Measurements from ENCODE around the gene LIFR. TPM values are rescaled to one million over a fixed set of nuclear protein-coding genes. Genes with fewer than 3 reads are reported as not detected.

Gene LIFR
- total RNA-seq, 1 experiment from 2014 or later, result 91.3 TPM

DNA sequence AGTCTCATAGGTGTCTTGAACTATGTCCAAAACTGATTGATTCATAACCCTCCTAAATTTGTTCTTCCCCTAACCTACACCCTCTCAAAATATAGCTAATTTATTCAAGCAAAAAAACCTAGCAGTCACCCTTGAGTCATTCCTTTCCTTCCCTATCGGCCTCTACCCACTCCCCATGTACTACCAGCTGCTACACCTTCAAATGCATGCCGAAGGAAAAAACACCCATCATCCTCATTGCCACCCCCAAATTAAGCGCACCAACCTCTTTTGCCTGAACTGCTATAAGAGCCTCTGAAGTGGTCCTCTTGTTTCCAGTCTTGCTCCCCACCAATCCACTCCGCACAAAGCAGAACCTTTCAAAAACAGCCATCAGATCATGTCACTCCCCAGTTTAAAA is 12.6 kb downstream of the LIFR start:
- Histone ChIP-seq H3K27ac (ENCODE audit: low read length) (no peak overlapping the region), H3K4me1 (ENCODE audit: control insufficient read depth, insufficient read depth, low read length) (peaks cover 46% of the 10 kb centered on the region), H3K27me3 (ENCODE audit: control insufficient read depth, insufficient read depth, low read length) (no peaks in the 10 kb centered on the region), H3K4me3 (ENCODE audit: low read depth in 2 of 2, low read length in 2 of 2) (no peak overlapping the region), H3K36me3 (ENCODE audit: control insufficient read depth, insufficient read depth, low read length) (no peaks in the 10 kb centered on the region), H3K9me3 (ENCODE audit: control insufficient read depth, insufficient read depth, low read depth, low read length) (no peaks in the 10 kb centered on the region)
- no peak for ATAC-seq
- BruUV-seq (replicated peaks), result TSS peak; percentile 16
- ChIA-PET POLR2A (interaction anchor here (0.7 kb wide), 1 partner anchor 74 kb away, joined by 3 read pairs; no protein-coding TSS in a partner anchor), CTCF (no interaction called here)
- intact Hi-C loops (cut with micrococcal nuclease; ENCODE audit: unreplicated experiment), result no loop called here
- TF ChIP-seq, protein P1, sequence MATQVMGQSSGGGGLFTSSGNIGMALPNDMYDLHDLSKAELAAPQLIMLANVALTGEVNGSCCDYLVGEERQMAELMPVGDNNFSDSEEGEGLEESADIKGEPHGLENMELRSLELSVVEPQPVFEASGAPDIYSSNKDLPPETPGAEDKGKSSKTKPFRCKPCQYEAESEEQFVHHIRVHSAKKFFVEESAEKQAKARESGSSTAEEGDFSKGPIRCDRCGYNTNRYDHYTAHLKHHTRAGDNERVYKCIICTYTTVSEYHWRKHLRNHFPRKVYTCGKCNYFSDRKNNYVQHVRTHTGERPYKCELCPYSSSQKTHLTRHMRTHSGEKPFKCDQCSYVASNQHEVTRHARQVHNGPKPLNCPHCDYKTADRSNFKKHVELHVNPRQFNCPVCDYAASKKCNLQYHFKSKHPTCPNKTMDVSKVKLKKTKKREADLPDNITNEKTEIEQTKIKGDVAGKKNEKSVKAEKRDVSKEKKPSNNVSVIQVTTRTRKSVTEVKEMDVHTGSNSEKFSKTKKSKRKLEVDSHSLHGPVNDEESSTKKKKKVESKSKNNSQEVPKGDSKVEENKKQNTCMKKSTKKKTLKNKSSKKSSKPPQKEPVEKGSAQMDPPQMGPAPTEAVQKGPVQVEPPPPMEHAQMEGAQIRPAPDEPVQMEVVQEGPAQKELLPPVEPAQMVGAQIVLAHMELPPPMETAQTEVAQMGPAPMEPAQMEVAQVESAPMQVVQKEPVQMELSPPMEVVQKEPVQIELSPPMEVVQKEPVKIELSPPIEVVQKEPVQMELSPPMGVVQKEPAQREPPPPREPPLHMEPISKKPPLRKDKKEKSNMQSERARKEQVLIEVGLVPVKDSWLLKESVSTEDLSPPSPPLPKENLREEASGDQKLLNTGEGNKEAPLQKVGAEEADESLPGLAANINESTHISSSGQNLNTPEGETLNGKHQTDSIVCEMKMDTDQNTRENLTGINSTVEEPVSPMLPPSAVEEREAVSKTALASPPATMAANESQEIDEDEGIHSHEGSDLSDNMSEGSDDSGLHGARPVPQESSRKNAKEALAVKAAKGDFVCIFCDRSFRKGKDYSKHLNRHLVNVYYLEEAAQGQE (IDR thresholded peaks at IDR 0.05; ENCODE audit: insufficient read depth in 1 of 2, low read depth in 2 of 2, low read length in 1 of 2), result no peak
- TF ChIP-seq, protein P2, sequence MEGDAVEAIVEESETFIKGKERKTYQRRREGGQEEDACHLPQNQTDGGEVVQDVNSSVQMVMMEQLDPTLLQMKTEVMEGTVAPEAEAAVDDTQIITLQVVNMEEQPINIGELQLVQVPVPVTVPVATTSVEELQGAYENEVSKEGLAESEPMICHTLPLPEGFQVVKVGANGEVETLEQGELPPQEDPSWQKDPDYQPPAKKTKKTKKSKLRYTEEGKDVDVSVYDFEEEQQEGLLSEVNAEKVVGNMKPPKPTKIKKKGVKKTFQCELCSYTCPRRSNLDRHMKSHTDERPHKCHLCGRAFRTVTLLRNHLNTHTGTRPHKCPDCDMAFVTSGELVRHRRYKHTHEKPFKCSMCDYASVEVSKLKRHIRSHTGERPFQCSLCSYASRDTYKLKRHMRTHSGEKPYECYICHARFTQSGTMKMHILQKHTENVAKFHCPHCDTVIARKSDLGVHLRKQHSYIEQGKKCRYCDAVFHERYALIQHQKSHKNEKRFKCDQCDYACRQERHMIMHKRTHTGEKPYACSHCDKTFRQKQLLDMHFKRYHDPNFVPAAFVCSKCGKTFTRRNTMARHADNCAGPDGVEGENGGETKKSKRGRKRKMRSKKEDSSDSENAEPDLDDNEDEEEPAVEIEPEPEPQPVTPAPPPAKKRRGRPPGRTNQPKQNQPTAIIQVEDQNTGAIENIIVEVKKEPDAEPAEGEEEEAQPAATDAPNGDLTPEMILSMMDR (IDR thresholded peaks at IDR 0.05), result no peak
- TF ChIP-seq SIN3A (IDR thresholded peaks at IDR 0.05; ENCODE audit: borderline replicate concordance, insufficient read depth, low read depth, low read length) (no peak), POLR2AphosphoS5 (IDR thresholded peaks at IDR 0.05; ENCODE audit: low read depth, low read length) (no peak), TCF7L2 (IDR thresholded peaks at IDR 0.05; ENCODE audit: low read depth, low read length) (no peak)
- DNase-seq (ENCODE audit: low read depth, low spot score), result no peak
- in situ Hi-C loops (cut with HindIII; ENCODE audit: low pct_unique_long_range_greater_than_20kb, low sequenced_read_pairs), result no loop called here

DNA sequence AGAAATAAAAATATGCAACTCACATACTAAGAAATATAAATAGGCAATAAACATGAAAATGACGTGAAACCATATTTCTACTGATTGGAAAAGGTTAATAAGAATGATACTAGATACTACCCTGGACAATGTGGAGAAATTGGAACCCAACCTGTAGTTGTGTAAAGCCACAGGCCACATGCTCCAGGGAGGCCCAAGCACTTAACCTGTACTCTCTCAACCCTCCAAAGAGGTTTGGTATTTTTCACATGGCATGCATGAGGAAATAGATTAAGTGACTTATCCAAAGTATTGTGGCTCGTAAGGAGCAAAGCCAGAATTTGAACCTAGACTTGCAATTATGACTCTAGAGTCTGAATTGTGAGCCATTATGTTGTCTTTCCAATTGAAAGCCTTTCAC is 13.4 kb downstream of the LIFR start:
- Histone ChIP-seq H3K27me3 (ENCODE audit: control insufficient read depth, insufficient read depth, low read length) (no peaks in the 10 kb centered on the region), H3K4me1 (ENCODE audit: control insufficient read depth, insufficient read depth, low read length) (peaks cover 41% of the 10 kb centered on the region), H3K36me3 (ENCODE audit: control insufficient read depth, insufficient read depth, low read length) (no peaks in the 10 kb centered on the region), H3K27ac (ENCODE audit: low read length) (no peak overlapping the region), H3K4me3 (ENCODE audit: low read depth in 2 of 2, low read length in 2 of 2) (no peak overlapping the region), H3K9me3 (ENCODE audit: control insufficient read depth, insufficient read depth, low read depth, low read length) (no peaks in the 10 kb centered on the region)
- DNase-seq (ENCODE audit: low read depth, low spot score) (no peak), ATAC-seq (no peak)
- in situ Hi-C loops (cut with HindIII; ENCODE audit: low pct_unique_long_range_greater_than_20kb, low sequenced_read_pairs) (no loop called here), intact Hi-C loops (cut with micrococcal nuclease; ENCODE audit: unreplicated experiment) (no loop called here)
- TF ChIP-seq TCF7L2 (IDR thresholded peaks at IDR 0.05; ENCODE audit: low read depth, low read length) (no peak), POLR2AphosphoS5 (IDR thresholded peaks at IDR 0.05; ENCODE audit: low read depth, low read length) (no peak), SIN3A (IDR thresholded peaks at IDR 0.05; ENCODE audit: borderline replicate concordance, insufficient read depth, low read depth, low read length) (no peak)
- TF ChIP-seq, protein P2 (IDR thresholded peaks at IDR 0.05), result no peak
- TF ChIP-seq, protein P1 (IDR thresholded peaks at IDR 0.05; ENCODE audit: insufficient read depth in 1 of 2, low read depth in 2 of 2, low read length in 1 of 2), result no peak
- POLR2A ChIA-PET, result no interaction called here
- CTCF ChIA-PET, result no interaction called here
- no TSS peak for BruUV-seq (replicated peaks)
